ENCODE measurements around the gene PNN. TPM values are rescaled to one million over a fixed set of nuclear protein-coding genes. Genes with fewer than 3 reads are reported as not detected.

The PNN gene
- total and polyA plus RNA-seq, 2 of the 8 experiments (the other 6 are each of a cell fraction or from before 2014, with no cell fraction given), result 27.5 to 121 TPM

DNA sequence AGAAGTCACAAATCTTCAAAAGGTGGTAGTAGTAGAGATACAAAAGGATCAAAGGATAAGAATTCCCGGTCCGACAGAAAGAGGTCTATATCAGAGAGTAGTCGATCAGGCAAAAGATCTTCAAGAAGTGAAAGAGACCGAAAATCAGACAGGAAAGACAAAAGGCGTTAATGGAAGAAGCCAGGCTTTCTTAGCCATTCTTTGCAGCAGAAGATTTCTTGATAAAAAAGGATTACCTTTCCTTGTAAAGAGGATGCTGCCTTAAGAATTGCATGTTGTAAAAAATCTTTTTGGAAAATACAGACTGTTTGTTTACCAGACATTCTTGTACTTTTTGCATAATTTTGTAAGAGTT is 6.6 kb downstream of the PNN start:
- no peak overlapping the region for H2BK5ac ChIP-seq (ENCODE audit: low read depth, low read length)
- H4K20me1 ChIP-seq (replicated peaks in 1 of 2; ENCODE audit: control insufficient read depth in 1 of 2, insufficient read depth in 2 of 2, low read length in 2 of 2), result peaks cover 7 to 8% of the 10 kb centered on the region in 2 experiments
- no peak overlapping the region for H3K14ac ChIP-seq (ENCODE audit: insufficient read length)
- H2BK20ac ChIP-seq (ENCODE audit: low read length), result no peak overlapping the region
- H3K23me2 ChIP-seq (ENCODE audit: low read depth, low read length), result no peaks in the 10 kb centered on the region; the same call in 1 of the 2 replicates
- H2AK5ac ChIP-seq (ENCODE audit: low read depth, low read length), result no peak overlapping the region
- no peak overlapping the region; the same call in 1 of the 2 replicates for H4K8ac ChIP-seq (ENCODE audit: extremely low read depth, insufficient read depth, low read length)
- no peaks in the 10 kb centered on the region; the same call in none of the 2 replicates for H3K79me1 ChIP-seq (ENCODE audit: low read depth, low read length)
- H3K9ac ChIP-seq (replicated peaks in 1 of 4; ENCODE audit: extremely low read depth in 1 of 4, low read depth in 3 of 4, low read length in 3 of 4), result no peak overlapping the region
- no peak overlapping the region for H3K4me3 ChIP-seq (ENCODE audit: extremely low read depth in 1 of 4, insufficient read depth in 2 of 4, low read depth in 3 of 4, low read length in 4 of 4)
- H3K4me2 ChIP-seq (ENCODE audit: insufficient read depth in 1 of 2, low read depth in 2 of 2, low read length in 2 of 2), result no peak overlapping the region
- no peak overlapping the region for H4K91ac ChIP-seq (replicated peaks; ENCODE audit: insufficient read length, low read length)
- DNase-seq (ENCODE audit: low read depth in 1 of 2, low spot score in 2 of 2), result no peak
- H3K9me3 ChIP-seq (ENCODE audit: insufficient read depth in 2 of 2, low read depth in 1 of 2, low read length in 1 of 2), result no peaks in the 10 kb centered on the region
- H3K27ac ChIP-seq (ENCODE audit: low read depth, low read length), result no peak overlapping the region
- FAIRE-seq, result no peak
- H3K18ac ChIP-seq (ENCODE audit: extremely low read depth, low read length), result no peak overlapping the region
- WGBS, 2 experiments (ENCODE audit: extremely low coverage in 1 of 2, insufficient coverage in 1 of 2, insufficient read length in 1 of 2, insufficient replicate concordance in 2 of 2, low coverage in 1 of 2, low lambda C conversion rate in 2 of 2, missing lambda C conversion rate in 1 of 2), result 96% methylated on average over 5 of the region's 5 CpGs; no CpG with 5 or more reads in 1 of the 2 experiments
- H3K4ac ChIP-seq (replicated peaks; ENCODE audit: insufficient read length, low read depth, low read length), result no peak overlapping the region
- no peak overlapping the region for H2BK12ac ChIP-seq (ENCODE audit: low read depth, low read length)
- H3K23ac ChIP-seq (ENCODE audit: insufficient read length), result no peak overlapping the region
- H3K36me3 ChIP-seq (ENCODE audit: control insufficient read depth in 2 of 4, insufficient read depth in 4 of 4, low read length in 3 of 4), result peaks cover 41 to 84% (median 67%) of the 10 kb centered on the region in 4 experiments
- POLR2A ChIA-PET (ENCODE audit: partially characterized antibody), result interaction anchor here (0.8 to 13.8 kb wide), 10 partner anchors 8 to 187 kb away, joined by 3 to 219 read pairs (median 4); partner anchors contain the start of genes PNN and TRAPPC6B
- no peak overlapping the region for H2AFZ ChIP-seq (ENCODE audit: low read length)
- H2BK120ac ChIP-seq (replicated peaks; ENCODE audit: low read depth, low read length), result no peak overlapping the region
- no peaks in the 10 kb centered on the region for H3K4me1 ChIP-seq (replicated peaks in 1 of 4; ENCODE audit: control insufficient read depth in 3 of 4, insufficient read depth in 4 of 4, low read length in 3 of 4)
- H4K5ac ChIP-seq (ENCODE audit: insufficient read length, low read depth, low read length), result no peak overlapping the region
- no peak overlapping the region for H3K56ac ChIP-seq (replicated peaks; ENCODE audit: insufficient read length, low read depth, low read length)
- peaks cover 4 to 35% of the 10 kb centered on the region in 2 experiments; a peak in 3 of 4 replicates for H3K79me2 ChIP-seq (ENCODE audit: control insufficient read depth in 1 of 2, insufficient read depth in 2 of 2, low read length in 2 of 2)
- CTCF ChIA-PET (ENCODE audit: partially characterized antibody), result no interaction called here
- H3K27me3 ChIP-seq (replicated peaks in 1 of 4; ENCODE audit: control insufficient read depth in 3 of 4, extremely low read depth in 1 of 4, insufficient read depth in 3 of 4, low read length in 3 of 4), result no peaks in the 10 kb centered on the region
- H2BK15ac ChIP-seq (ENCODE audit: low read length), result no peak overlapping the region
- TF ChIP-seq RAD21 (IDR thresholded peaks at IDR 0.05 in 1 of 2, conservative IDR thresholded peaks at IDR 0.05 in 1 of 2; ENCODE audit: low read depth in 2 of 2, low read length in 2 of 2) (no peak), MAFK (IDR thresholded peaks at IDR 0.05; ENCODE audit: low read depth, low read length) (no peak), SP2 (IDR thresholded peaks at IDR 0.05; ENCODE audit: low read length) (no peak), SP1 (IDR thresholded peaks at IDR 0.05; ENCODE audit: low read depth, low read length) (no peak), CBX8 (IDR thresholded peaks at IDR 0.05; ENCODE audit: borderline replicate concordance, low read depth, low read length) (no peak), CEBPB (IDR thresholded peaks at IDR 0.05; ENCODE audit: low read depth, low read length) (no peak), KDM1A (IDR thresholded peaks at IDR 0.05; ENCODE audit: borderline replicate concordance, low read length) (no peak), ASH2L (IDR thresholded peaks at IDR 0.05; ENCODE audit: low read length) (no peak), JUND (IDR thresholded peaks at IDR 0.05; ENCODE audit: low read length) (no peak), GABPA (IDR thresholded peaks at IDR 0.05; ENCODE audit: borderline replicate concordance, insufficient read depth, low read length) (no peak), TAF7 (optimal IDR thresholded peaks at IDR 0.05; ENCODE audit: borderline replicate concordance, low read depth, low read length) (no peak)
- TF ChIP-seq, protein P1, sequence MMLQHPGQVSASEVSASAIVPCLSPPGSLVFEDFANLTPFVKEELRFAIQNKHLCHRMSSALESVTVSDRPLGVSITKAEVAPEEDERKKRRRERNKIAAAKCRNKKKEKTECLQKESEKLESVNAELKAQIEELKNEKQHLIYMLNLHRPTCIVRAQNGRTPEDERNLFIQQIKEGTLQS (IDR thresholded peaks at IDR 0.05; ENCODE audit: insufficient read depth, low read depth, low read length), result no peak
- TF ChIP-seq, protein P2, sequence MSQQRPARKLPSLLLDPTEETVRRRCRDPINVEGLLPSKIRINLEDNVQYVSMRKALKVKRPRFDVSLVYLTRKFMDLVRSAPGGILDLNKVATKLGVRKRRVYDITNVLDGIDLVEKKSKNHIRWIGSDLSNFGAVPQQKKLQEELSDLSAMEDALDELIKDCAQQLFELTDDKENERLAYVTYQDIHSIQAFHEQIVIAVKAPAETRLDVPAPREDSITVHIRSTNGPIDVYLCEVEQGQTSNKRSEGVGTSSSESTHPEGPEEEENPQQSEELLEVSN (IDR thresholded peaks at IDR 0.05), result no peak
